SK-N-SH (cell line): ENCODE measurements around the gene MESP1. TPM values are rescaled to one million over a fixed set of nuclear protein-coding genes. Genes with fewer than 3 reads are reported as not detected.

Experiments used
- CTCF ChIA-PET: fragments of 300-600, 350-600 bp; formaldehyde crosslinking; extraction: SDS; loops from one replicate; lab custom pipeline; 2021; lab: Yijun Ruan, JAX
- POLR2A ChIA-PET: fragments of 350-600 bp; sonication (Branson Sonifier 250); formaldehyde crosslinking; extraction: SDS; loops from one replicate; lab custom pipeline; 2020; ENCODE audit warnings: antibody characterized with exemption, inconsistent platforms; lab: Yijun Ruan, JAX
- DNase-seq: peaks from one replicate; pipeline ENCODE4 v3.0.0; 2012
- H2AFZ ChIP-seq: fragments of 200-600 bp; sonication (generic); 2 replicates; pipeline ENCODE4 v1.8.1; 2016; ENCODE audit warnings: antibody characterized with exemption, mild to moderate bottlenecking, low read depth
- H3F3A ChIP-seq: fragments of 200-600 bp; sonication (generic); replicated peaks from 2 replicates; pipeline ENCODE3; 2016; ENCODE audit warnings: antibody characterized with exemption, mild to moderate bottlenecking; ENCODE audit not compliant: insufficient read depth
- H3K27ac ChIP-seq, 2 experiments: fragments of 200-500 bp in 1 of 2; fragments of 200-600 bp in 1 of 2; sonication (Bioruptor generic) in 1 of 2; sonication (generic), shearing (Covaris generic) in 1 of 2; 2 replicates each; pipeline versions ENCODE4 v1.5.1 to v1.6.1; 2014 to 2016; ENCODE audit warnings: low read depth in 2 of 2, inconsistent platforms in 1 of 2, low read length in 1 of 2, mild to moderate bottlenecking in 1 of 2, mixed read lengths in 1 of 2
- H3K27me3 ChIP-seq: fragments of 200-600 bp; sonication (generic), shearing (Covaris generic); 2 replicates; pipeline ENCODE4 v1.6.1; 2016; ENCODE audit warnings: mixed run types; ENCODE audit not compliant: insufficient read depth
- H3K36me3 ChIP-seq, 2 experiments: fragments of 200-500 bp in 1 of 2; fragments of 200-600 bp in 1 of 2; sonication (Bioruptor generic) in 1 of 2; sonication (generic) in 1 of 2; replicated peaks in 1 of 2; 2 replicates each; pipeline versions ENCODE3 to v1.5.1; 2014 to 2016; ENCODE audit warnings: low read length in 1 of 2, mild to moderate bottlenecking in 1 of 2; ENCODE audit not compliant: insufficient read depth in 2 of 2, control insufficient read depth in 1 of 2
- H3K4me1 ChIP-seq, 2 experiments: fragments of 200-500 bp in 1 of 2; fragments of 200-600 bp in 1 of 2; sonication (Bioruptor generic) in 1 of 2; sonication (generic), shearing (Covaris generic) in 1 of 2; 2 replicates each; pipeline versions ENCODE4 v1.5.1 to v1.6.1; 2014 to 2016; ENCODE audit warnings: low read depth in 1 of 2, low read length in 1 of 2, mixed run types in 1 of 2; ENCODE audit not compliant: insufficient read depth in 2 of 2, control insufficient read depth in 1 of 2
- H3K4me2 ChIP-seq: fragments of 200-600 bp; sonication (generic), shearing (Covaris generic); 2 replicates; pipeline ENCODE4 v1.6.1; 2017; ENCODE audit warnings: mixed run types
- H3K4me3 ChIP-seq, 2 experiments: fragments of 200-500 bp in 1 of 2; fragments of 200-600 bp in 1 of 2; sonication (Bioruptor generic) in 1 of 2; sonication (generic), shearing (Covaris generic) in 1 of 2; 2 replicates each; pipeline versions ENCODE4 v1.5.1 to v1.8.1; 2014 to 2016; ENCODE audit warnings: low read depth in 2 of 2, inconsistent platforms in 1 of 2, low read length in 1 of 2, mild to moderate bottlenecking in 1 of 2, mixed read lengths in 1 of 2, moderate library complexity in 1 of 2
- H3K79me2 ChIP-seq: fragments of 200-600 bp; sonication (generic); 2 replicates; pipeline ENCODE4 v1.8.1; 2017; ENCODE audit warnings: mild to moderate bottlenecking; ENCODE audit not compliant: insufficient read depth
- H3K9ac ChIP-seq: fragments of 200-600 bp; sonication (generic); 2 replicates; pipeline ENCODE4 v1.6.1; 2017; ENCODE audit warnings: mixed run types
- H3K9me2 ChIP-seq: fragments of 200-600 bp; sonication (generic); 2 replicates; pipeline ENCODE4 v1.6.1; 2017; ENCODE audit warnings: mixed run types
- H3K9me3 ChIP-seq: fragments of 200-600 bp; sonication (generic); 2 replicates; pipeline ENCODE4 v1.6.1; 2017; ENCODE audit warnings: mixed run types, mild to moderate bottlenecking, moderate library complexity
- H4K20me1 ChIP-seq: fragments of 200-600 bp; sonication (generic); 2 replicates; pipeline ENCODE4 v1.6.1; 2017; ENCODE audit warnings: mild to moderate bottlenecking, mixed run types; ENCODE audit not compliant: insufficient read depth
- CTCF ChIP-seq: fragments of 200-600 bp; sonication (generic); IDR thresholded peaks from 2 replicates; pipeline ENCODE4 v1.6.1; 2017; ENCODE audit warnings: antibody characterized with exemption, mild to moderate bottlenecking, moderate library complexity
- ELF1 ChIP-seq: IDR thresholded peaks from 2 replicates; pipeline ENCODE4 v1.4.0; 2012
- EP300 ChIP-seq, 2 experiments: IDR thresholded peaks; 2 replicates each; pipeline versions ENCODE4 v1.4.0 to v1.6.1; 2012; ENCODE audit warnings: borderline replicate concordance in 1 of 2, low read depth in 1 of 2, low read length in 1 of 2
- FOSL2 ChIP-seq: IDR thresholded peaks from 2 replicates; pipeline ENCODE4 v1.4.0; 2012; ENCODE audit warnings: low read depth, mild to moderate bottlenecking, moderate library complexity, borderline replicate concordance
- FOXJ3 ChIP-seq: sonication (generic); formaldehyde crosslinking; IDR thresholded peaks from 2 replicates; pipeline ENCODE4 v1.5.1; 2020; ENCODE audit warnings: mild to moderate bottlenecking, missing genetic modification reagents
- GABPA ChIP-seq: IDR thresholded peaks from 2 replicates; pipeline ENCODE4 v1.4.0; 2012; ENCODE audit warnings: low read depth, mild to moderate bottlenecking
- GATA2 ChIP-seq: sonication (generic); formaldehyde crosslinking; IDR thresholded peaks from 2 replicates; pipeline ENCODE4 v1.5.0; 2020; ENCODE audit warnings: mild to moderate bottlenecking, missing genetic modification reagents
- MXI1 ChIP-seq: IDR thresholded peaks from 2 replicates; pipeline ENCODE4 v1.6.1; 2012; ENCODE audit warnings: mild to moderate bottlenecking, low read depth, low read length, improper control_type of control experiment
- POLR2AphosphoS5 ChIP-seq: IDR thresholded peaks from 2 replicates; pipeline ENCODE4 v1.6.1; 2012; ENCODE audit warnings: low read depth, low read length
- RFX5 ChIP-seq: IDR thresholded peaks from 2 replicates; pipeline ENCODE4 v1.6.1; 2012; ENCODE audit warnings: mild to moderate bottlenecking, improper control_type of control experiment, low read length
- RXRA ChIP-seq: IDR thresholded peaks from 2 replicates; pipeline ENCODE4 v1.4.0; 2012; ENCODE audit warnings: low read depth, mild to moderate bottlenecking, borderline replicate concordance
- SMC3 ChIP-seq: IDR thresholded peaks from 2 replicates; pipeline ENCODE4 v1.6.1; 2012; ENCODE audit warnings: low read depth, low read length, improper control_type of control experiment
- WGBS: methylation state at CpG from one replicate; pipeline ENCODE4 v1.1.6; 2017; ENCODE audit warnings: low lambda C conversion rate; 5-methylcytosine and 5-hydroxymethylcytosine counted together
- polyA plus RNA-seq, 3 experiments: library from polyadenylated mRNA; depleted of rRNA; stranded (reverse); fragments of >200 nt; gene quantifications; 2 replicates each; pipeline ENCODE4 v1.2.3, GENCODE V29; 2012

The MESP1 gene
- polyA plus RNA-seq, 1 of the 3 experiments (the other 2 are of a cell fraction): 0.74 TPM

GRCh38 chr15:89797678-89798201 is 46.7 kb upstream of the MESP1 start:
- H3K9me2 ChIP-seq: no peaks in the 10 kb centered on the region
- no peak overlapping the region for H2AFZ ChIP-seq
- no peaks in the 10 kb centered on the region for H3F3A ChIP-seq
- H3K27me3 ChIP-seq: no peaks in the 10 kb centered on the region
- no peaks in the 10 kb centered on the region for H3K9me3 ChIP-seq
- H3K9ac ChIP-seq: no peak overlapping the region
- 85% methylated on average over 4 of the region's 4 CpGs for WGBS
- H3K79me2 ChIP-seq: no peaks in the 10 kb centered on the region
- H3K4me2 ChIP-seq: no peak overlapping the region
- no peak overlapping the region for H3K27ac ChIP-seq
- CTCF ChIA-PET: interaction anchor here (0.7 to 1.3 kb wide), 2 partner anchors 25 to 38 kb away, joined by 4 to 5 read pairs; no protein-coding TSS in a partner anchor
- TF ChIP-seq GATA2 (CRISPR knock-in tag) (no peak), RFX5 (no peak), RXRA (no peak), FOXJ3 (CRISPR knock-in tag) (no peak), MXI1 (no peak), FOSL2 (no peak)
- H3K4me1 ChIP-seq: no peaks in the 10 kb centered on the region
- H3K36me3 ChIP-seq: peaks cover 0 to 5% of the 10 kb centered on the region in 2 experiments
- H3K4me3 ChIP-seq: no peak overlapping the region
- POLR2A ChIA-PET: no interaction called here
- DNase-seq: no peak
- no peaks in the 10 kb centered on the region for H4K20me1 ChIP-seq

- ChIA-PET POLR2A (no interaction called here), CTCF (interaction anchor here (1.3 kb wide), 1 partner anchor 79 kb away, joined by 5 read pairs; no protein-coding TSS in a partner anchor)
- Histone ChIP-seq H3K27me3 (no peaks in the 10 kb centered on the region), H4K20me1 (no peaks in the 10 kb centered on the region), H3K79me2 (no peaks in the 10 kb centered on the region), H3F3A (no peaks in the 10 kb centered on the region), H3K9me3 (no peaks in the 10 kb centered on the region), H3K36me3 (no peaks in the 10 kb centered on the region), H3K9ac (no peak overlapping the region), H3K4me2 (no peak overlapping the region), H3K27ac (no peak overlapping the region), H3K4me3 (no peak overlapping the region)
- TF ChIP-seq RXRA (no peak), ELF1 (no peak), GABPA (no peak), GATA2 (CRISPR knock-in tag) (no peak), SMC3 (no peak), CTCF (no peak), EP300 (IDR thresholded peaks at IDR 0.05; ENCODE audit: borderline replicate concordance in 1 of 2, low read depth in 1 of 2, low read length in 1 of 2) (no peak), POLR2AphosphoS5 (no peak)
- TF ChIP-seq, all 33 proteins: peak for 0
- no peak overlapping the region for H2AFZ ChIP-seq
- no peaks in the 10 kb centered on the region for H3K9me2 ChIP-seq
- DNase-seq: no peak
- no peaks in the 10 kb centered on the region for H3K4me1 ChIP-seq
Measured at GRCh38 chr15:89795996-89796395, 44.9 kb upstream of the MESP1 start.
